ENCODE data around the gene FHOD3.

Gene FHOD3

GRCh38 chr18:36296650-36297416 is 680 bp upstream of the FHOD3 start:
- no peak for DNase-seq

GRCh38 chr18:36298126-36298741 is 721 bp downstream of the FHOD3 start:
- no peak for DNase-seq

- no peak for DNase-seq
Measured at GRCh38 chr18:36299015-36299414, 1.5 kb downstream of the FHOD3 start.

- no peak for DNase-seq
Measured at GRCh38 chr18:36300211-36300610, 2.7 kb downstream of the FHOD3 start.

- DNase-seq: no peak
Measured at GRCh38 chr18:36301884-36302283, 4.4 kb downstream of the FHOD3 start.

- no peak for DNase-seq
Measured at GRCh38 chr18:36302676-36303075, 5.2 kb downstream of the FHOD3 start.

- no peak for DNase-seq
Measured at GRCh38 chr18:36303211-36303844, 5.8 kb downstream of the FHOD3 start.

- DNase-seq: no peak
Measured at GRCh38 chr18:36304723-36305122, 7.2 kb downstream of the FHOD3 start.

- DNase-seq: no peak
Measured at GRCh38 chr18:36305375-36305774, 7.9 kb downstream of the FHOD3 start.

GRCh38 chr18:36307513-36307912 is 10.0 kb downstream of the FHOD3 start:
- DNase-seq: no peak

GRCh38 chr18:36308711-36309435 is 11.4 kb downstream of the FHOD3 start:
- no peak for DNase-seq

- DNase-seq: no peak
Measured at GRCh38 chr18:36309436-36310391, 12.2 kb downstream of the FHOD3 start.

GRCh38 chr18:36311026-36311570 is 13.6 kb downstream of the FHOD3 start:
- no peak for DNase-seq

GRCh38 chr18:36312806-36313395 is 15.4 kb downstream of the FHOD3 start:
- no peak for DNase-seq

GRCh38 chr18:36314098-36314497 is 16.6 kb downstream of the FHOD3 start:
- DNase-seq: no peak

GRCh38 chr18:36314754-36315153 is 17.2 kb downstream of the FHOD3 start:
- DNase-seq: no peak

GRCh38 chr18:36315736-36316135 is 18.2 kb downstream of the FHOD3 start:
- no peak for DNase-seq

- DNase-seq: no peak
Measured at GRCh38 chr18:36316246-36316645, 18.7 kb downstream of the FHOD3 start.

- DNase-seq: no peak
Measured at GRCh38 chr18:36321658-36322407, 24.3 kb downstream of the FHOD3 start.

GRCh38 chr18:36322408-36322728 is 24.9 kb downstream of the FHOD3 start:
- no peak for DNase-seq

GRCh38 chr18:36322734-36323133 is 25.2 kb downstream of the FHOD3 start:
- no peak for DNase-seq

All from central memory CD4-positive, alpha-beta T cell (primary cell).